ENCODE measurements around the gene KCNK7. TPM values are rescaled to one million over a fixed set of nuclear protein-coding genes. Genes with fewer than 3 reads are reported as not detected.

The KCNK7 gene
- total RNA-seq, 1 experiment from 2014 or later, result 0.69 TPM

DNA sequence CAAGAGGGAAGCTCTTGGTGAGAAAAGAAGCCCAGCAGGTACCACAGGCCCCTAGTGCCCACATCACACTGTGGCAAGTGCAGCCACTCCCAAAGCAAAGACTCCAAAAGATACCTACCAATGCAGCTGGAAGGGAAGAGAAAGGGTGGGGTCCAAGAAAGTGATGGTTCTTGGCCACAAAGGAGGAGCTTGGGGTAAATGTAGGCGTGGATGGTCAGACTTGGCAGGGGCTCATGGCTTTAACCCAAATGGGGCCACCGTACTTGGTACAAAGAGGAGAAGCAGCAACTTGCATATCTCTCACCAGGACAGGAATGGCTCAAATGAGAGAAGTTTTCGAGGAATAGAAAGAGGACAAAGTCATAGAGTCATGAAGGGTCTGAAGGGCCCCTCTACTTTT lies 13.6 kb upstream of the KCNK7 start:
- ATAC-seq, result no peak
- TF ChIP-seq POLR2AphosphoS5 (IDR thresholded peaks at IDR 0.05; ENCODE audit: low read depth, low read length) (no peak), SIN3A (IDR thresholded peaks at IDR 0.05; ENCODE audit: borderline replicate concordance, insufficient read depth, low read depth, low read length) (no peak)
- TF ChIP-seq, protein P1, sequence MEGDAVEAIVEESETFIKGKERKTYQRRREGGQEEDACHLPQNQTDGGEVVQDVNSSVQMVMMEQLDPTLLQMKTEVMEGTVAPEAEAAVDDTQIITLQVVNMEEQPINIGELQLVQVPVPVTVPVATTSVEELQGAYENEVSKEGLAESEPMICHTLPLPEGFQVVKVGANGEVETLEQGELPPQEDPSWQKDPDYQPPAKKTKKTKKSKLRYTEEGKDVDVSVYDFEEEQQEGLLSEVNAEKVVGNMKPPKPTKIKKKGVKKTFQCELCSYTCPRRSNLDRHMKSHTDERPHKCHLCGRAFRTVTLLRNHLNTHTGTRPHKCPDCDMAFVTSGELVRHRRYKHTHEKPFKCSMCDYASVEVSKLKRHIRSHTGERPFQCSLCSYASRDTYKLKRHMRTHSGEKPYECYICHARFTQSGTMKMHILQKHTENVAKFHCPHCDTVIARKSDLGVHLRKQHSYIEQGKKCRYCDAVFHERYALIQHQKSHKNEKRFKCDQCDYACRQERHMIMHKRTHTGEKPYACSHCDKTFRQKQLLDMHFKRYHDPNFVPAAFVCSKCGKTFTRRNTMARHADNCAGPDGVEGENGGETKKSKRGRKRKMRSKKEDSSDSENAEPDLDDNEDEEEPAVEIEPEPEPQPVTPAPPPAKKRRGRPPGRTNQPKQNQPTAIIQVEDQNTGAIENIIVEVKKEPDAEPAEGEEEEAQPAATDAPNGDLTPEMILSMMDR (IDR thresholded peaks at IDR 0.05), result no peak
- TF ChIP-seq, protein P2, sequence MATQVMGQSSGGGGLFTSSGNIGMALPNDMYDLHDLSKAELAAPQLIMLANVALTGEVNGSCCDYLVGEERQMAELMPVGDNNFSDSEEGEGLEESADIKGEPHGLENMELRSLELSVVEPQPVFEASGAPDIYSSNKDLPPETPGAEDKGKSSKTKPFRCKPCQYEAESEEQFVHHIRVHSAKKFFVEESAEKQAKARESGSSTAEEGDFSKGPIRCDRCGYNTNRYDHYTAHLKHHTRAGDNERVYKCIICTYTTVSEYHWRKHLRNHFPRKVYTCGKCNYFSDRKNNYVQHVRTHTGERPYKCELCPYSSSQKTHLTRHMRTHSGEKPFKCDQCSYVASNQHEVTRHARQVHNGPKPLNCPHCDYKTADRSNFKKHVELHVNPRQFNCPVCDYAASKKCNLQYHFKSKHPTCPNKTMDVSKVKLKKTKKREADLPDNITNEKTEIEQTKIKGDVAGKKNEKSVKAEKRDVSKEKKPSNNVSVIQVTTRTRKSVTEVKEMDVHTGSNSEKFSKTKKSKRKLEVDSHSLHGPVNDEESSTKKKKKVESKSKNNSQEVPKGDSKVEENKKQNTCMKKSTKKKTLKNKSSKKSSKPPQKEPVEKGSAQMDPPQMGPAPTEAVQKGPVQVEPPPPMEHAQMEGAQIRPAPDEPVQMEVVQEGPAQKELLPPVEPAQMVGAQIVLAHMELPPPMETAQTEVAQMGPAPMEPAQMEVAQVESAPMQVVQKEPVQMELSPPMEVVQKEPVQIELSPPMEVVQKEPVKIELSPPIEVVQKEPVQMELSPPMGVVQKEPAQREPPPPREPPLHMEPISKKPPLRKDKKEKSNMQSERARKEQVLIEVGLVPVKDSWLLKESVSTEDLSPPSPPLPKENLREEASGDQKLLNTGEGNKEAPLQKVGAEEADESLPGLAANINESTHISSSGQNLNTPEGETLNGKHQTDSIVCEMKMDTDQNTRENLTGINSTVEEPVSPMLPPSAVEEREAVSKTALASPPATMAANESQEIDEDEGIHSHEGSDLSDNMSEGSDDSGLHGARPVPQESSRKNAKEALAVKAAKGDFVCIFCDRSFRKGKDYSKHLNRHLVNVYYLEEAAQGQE (IDR thresholded peaks at IDR 0.05; ENCODE audit: insufficient read depth in 1 of 2, low read depth in 2 of 2, low read length in 1 of 2), result no peak
- no peak overlapping the region for H3K27ac ChIP-seq (ENCODE audit: low read length)
- no peak overlapping the region for H3K4me3 ChIP-seq (ENCODE audit: low read depth in 2 of 2, low read length in 2 of 2)
- ChIA-PET POLR2A (no interaction called here), CTCF (no interaction called here)
- in situ Hi-C loops (cut with HindIII; ENCODE audit: low pct_unique_long_range_greater_than_20kb, low sequenced_read_pairs) (no loop called here), intact Hi-C loops (cut with micrococcal nuclease; ENCODE audit: unreplicated experiment) (no loop called here)
- H3K4me1 ChIP-seq (ENCODE audit: control insufficient read depth, insufficient read depth, low read length), result peaks cover 33% of the 10 kb centered on the region
- peaks cover 10% of the 10 kb centered on the region; the same call in 1 of the 2 replicates for H3K36me3 ChIP-seq (ENCODE audit: control insufficient read depth, insufficient read depth, low read length)
- no peaks in the 10 kb centered on the region for H3K9me3 ChIP-seq (ENCODE audit: control insufficient read depth, insufficient read depth, low read depth, low read length)
- BruUV-seq (replicated peaks), result no TSS peak
- H3K27me3 ChIP-seq (ENCODE audit: control insufficient read depth, insufficient read depth, low read length), result no peaks in the 10 kb centered on the region
- no peak for DNase-seq (ENCODE audit: low read depth, low spot score)

DNA sequence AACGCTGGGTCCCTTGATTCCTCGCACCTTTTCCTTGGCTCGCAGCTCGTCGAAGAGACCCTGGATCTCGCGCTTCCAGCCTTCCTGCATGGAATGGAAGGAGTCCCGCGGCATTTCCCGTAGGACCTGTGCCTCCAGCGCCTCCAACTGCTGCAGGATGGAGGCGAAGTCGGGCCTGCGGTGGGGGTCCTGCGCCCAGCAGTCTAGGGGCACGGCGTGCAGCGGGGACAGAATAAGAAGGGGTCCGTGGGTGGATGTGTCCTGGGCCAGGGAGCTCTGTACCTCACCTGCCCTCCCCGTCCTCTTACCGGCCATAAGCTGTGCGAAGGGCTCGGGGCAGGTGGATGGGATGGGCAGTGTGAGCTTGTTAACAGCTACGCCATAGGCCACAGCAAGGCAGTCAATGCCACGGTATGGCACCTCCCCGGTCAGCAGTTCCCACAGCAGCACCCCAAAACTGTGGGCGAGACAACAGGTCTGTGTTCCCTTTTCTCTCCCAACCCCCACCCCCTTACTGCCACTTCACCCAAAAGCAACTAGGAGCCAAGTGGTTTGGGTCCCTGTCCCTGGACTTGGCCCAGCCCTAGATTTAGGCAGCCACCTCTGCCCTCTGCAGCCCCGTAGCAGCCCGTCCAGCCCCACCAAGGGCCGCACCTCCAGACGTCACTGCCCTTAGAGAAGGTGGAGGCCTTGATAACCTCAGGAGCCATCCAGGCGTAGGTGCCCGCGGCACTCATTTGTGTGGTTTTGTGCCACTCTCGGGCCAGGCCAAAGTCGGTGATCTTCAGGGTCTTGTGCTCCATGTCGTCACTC lies 12.2 kb upstream of the KCNK7 start:
- TF ChIP-seq SIN3A (IDR thresholded peaks at IDR 0.05; ENCODE audit: borderline replicate concordance, insufficient read depth, low read depth, low read length) (no peak), TCF7L2 (IDR thresholded peaks at IDR 0.05; ENCODE audit: low read depth, low read length) (no peak), POLR2AphosphoS5 (IDR thresholded peaks at IDR 0.05; ENCODE audit: low read depth, low read length) (no peak)
- TF ChIP-seq, protein P1 (IDR thresholded peaks at IDR 0.05), result no peak
- TF ChIP-seq, protein P2 (IDR thresholded peaks at IDR 0.05; ENCODE audit: insufficient read depth in 1 of 2, low read depth in 2 of 2, low read length in 1 of 2), result no peak
- in situ Hi-C loops (cut with HindIII; ENCODE audit: low pct_unique_long_range_greater_than_20kb, low sequenced_read_pairs), result no loop called here
- no TSS peak for BruUV-seq (replicated peaks)
- ChIA-PET CTCF (interaction anchor here (1.1 kb wide), 1 partner anchor 14 kb away, joined by 3 read pairs; no protein-coding TSS in a partner anchor), POLR2A (interaction anchor here (0.6 kb wide), 1 partner anchor 100 kb away, joined by 11 read pairs; no protein-coding TSS in a partner anchor)
- Histone ChIP-seq H3K9me3 (ENCODE audit: control insufficient read depth, insufficient read depth, low read depth, low read length) (no peaks in the 10 kb centered on the region), H3K27me3 (ENCODE audit: control insufficient read depth, insufficient read depth, low read length) (no peaks in the 10 kb centered on the region), H3K4me3 (ENCODE audit: low read depth in 2 of 2, low read length in 2 of 2) (no peak overlapping the region), H3K4me1 (ENCODE audit: control insufficient read depth, insufficient read depth, low read length) (peaks cover 28% of the 10 kb centered on the region), H3K27ac (ENCODE audit: low read length) (no peak overlapping the region), H3K36me3 (ENCODE audit: control insufficient read depth, insufficient read depth, low read length) (peaks cover 11% of the 10 kb centered on the region; the same call in 1 of the 2 replicates)
- intact Hi-C loops (cut with micrococcal nuclease; ENCODE audit: unreplicated experiment), result no loop called here
- DNase-seq (ENCODE audit: low read depth, low spot score) (no peak), ATAC-seq (no peak)

All from Panc1 (cell line).